Measurements from ENCODE around the gene ZBTB16. TPM values are rescaled to one million over a fixed set of nuclear protein-coding genes. Genes with fewer than 3 reads are reported as not detected.

ZBTB16 gene
- total and polyA plus RNA-seq, 2 of the 13 experiments (the other 11 are each of a cell fraction or from before 2014, with no cell fraction given): not detected

DNA sequence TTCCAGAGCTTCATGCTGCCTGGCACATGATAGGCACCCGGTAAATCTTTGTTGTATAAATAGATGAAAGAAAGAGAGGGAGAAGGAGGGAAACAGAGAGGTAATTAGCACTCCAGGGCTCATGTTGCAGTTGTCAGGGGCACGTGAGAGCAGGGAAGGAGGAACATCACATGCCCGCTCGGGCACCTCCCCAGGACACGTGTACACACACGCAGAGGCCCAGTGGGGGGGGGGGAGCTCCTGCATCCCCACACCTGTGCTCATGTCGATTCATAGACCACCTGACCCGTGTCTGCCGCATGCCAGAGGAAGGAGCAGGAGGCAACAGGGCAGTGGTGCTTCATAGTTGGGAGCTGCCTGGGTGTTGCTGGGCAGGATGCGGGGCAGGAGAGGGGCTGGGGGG lies 199.6 kb downstream of the ZBTB16 start:
- Histone ChIP-seq H3K27me3 (ENCODE audit: control insufficient read depth in 1 of 2, insufficient read depth in 2 of 2, low read length in 2 of 2) (peaks cover 4 to 27% of the 10 kb centered on the region in 2 experiments; a peak in 3 of 5 replicates), H3K4me3 (replicated peaks in 1 of 3; ENCODE audit: insufficient read depth in 1 of 3, low read depth in 2 of 3, low read length in 3 of 3) (no peak overlapping the region), H3K4me2 (ENCODE audit: low read depth, low read length) (no peak overlapping the region), H3K9ac (ENCODE audit: insufficient read depth, low read depth, low read length) (no peak overlapping the region), H3K36me3 (replicated peaks in 1 of 2; ENCODE audit: control insufficient read depth in 1 of 2, insufficient read depth in 2 of 2, low read length in 2 of 2) (no peaks in the 10 kb centered on the region), H3K4me1 (ENCODE audit: insufficient read depth, low read length) (peaks cover 16% of the 10 kb centered on the region), H3K79me2 (ENCODE audit: insufficient read depth, low read length) (no peaks in the 10 kb centered on the region), H3K9me3 (ENCODE audit: low read length) (no peaks in the 10 kb centered on the region), H3K27ac (ENCODE audit: extremely low read length, insufficient read depth, low read length) (no peak overlapping the region), H2AFZ (ENCODE audit: low read length) (no peak overlapping the region), H4K20me1 (ENCODE audit: insufficient read depth, low read length) (no peaks in the 10 kb centered on the region)
- no peak for FAIRE-seq
- ChIA-PET POLR2A (no interaction called here), CTCF (ENCODE audit: low intra/inter-chr PET ratio, low total read pairs) (no interaction called here)
- no TSS peak for BruUV-seq (replicated peaks)
- ATAC-seq: no peak
- no peak for TF ChIP-seq NBN (conservative IDR thresholded peaks at IDR 0.05)
- TF ChIP-seq PHF20 (CRISPR knock-in tag; IDR thresholded peaks at IDR 0.05): no peak
- TF ChIP-seq, protein P1, sequence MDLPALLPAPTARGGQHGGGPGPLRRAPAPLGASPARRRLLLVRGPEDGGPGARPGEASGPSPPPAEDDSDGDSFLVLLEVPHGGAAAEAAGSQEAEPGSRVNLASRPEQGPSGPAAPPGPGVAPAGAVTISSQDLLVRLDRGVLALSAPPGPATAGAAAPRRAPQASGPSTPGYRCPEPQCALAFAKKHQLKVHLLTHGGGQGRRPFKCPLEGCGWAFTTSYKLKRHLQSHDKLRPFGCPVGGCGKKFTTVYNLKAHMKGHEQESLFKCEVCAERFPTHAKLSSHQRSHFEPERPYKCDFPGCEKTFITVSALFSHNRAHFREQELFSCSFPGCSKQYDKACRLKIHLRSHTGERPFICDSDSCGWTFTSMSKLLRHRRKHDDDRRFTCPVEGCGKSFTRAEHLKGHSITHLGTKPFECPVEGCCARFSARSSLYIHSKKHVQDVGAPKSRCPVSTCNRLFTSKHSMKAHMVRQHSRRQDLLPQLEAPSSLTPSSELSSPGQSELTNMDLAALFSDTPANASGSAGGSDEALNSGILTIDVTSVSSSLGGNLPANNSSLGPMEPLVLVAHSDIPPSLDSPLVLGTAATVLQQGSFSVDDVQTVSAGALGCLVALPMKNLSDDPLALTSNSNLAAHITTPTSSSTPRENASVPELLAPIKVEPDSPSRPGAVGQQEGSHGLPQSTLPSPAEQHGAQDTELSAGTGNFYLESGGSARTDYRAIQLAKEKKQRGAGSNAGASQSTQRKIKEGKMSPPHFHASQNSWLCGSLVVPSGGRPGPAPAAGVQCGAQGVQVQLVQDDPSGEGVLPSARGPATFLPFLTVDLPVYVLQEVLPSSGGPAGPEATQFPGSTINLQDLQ (CRISPR knock-in tag; IDR thresholded peaks at IDR 0.05): no peak
- TF ChIP-seq ZNF484 (CRISPR knock-in tag; IDR thresholded peaks at IDR 0.05; ENCODE audit: borderline replicate concordance, low read depth): no peak
- no peak for TF ChIP-seq CENPX (CRISPR knock-in tag; IDR thresholded peaks at IDR 0.05)
- TF ChIP-seq ZNF180 (CRISPR knock-in tag; IDR thresholded peaks at IDR 0.05; ENCODE audit: borderline replicate concordance, low read depth): no peak
- TF ChIP-seq ZNF615 (CRISPR knock-in tag; IDR thresholded peaks at IDR 0.05; ENCODE audit: borderline replicate concordance): no peak
- TF ChIP-seq ZMYM4 (CRISPR knock-in tag; IDR thresholded peaks at IDR 0.05): no peak
- TF ChIP-seq HMG20A (CRISPR knock-in tag; IDR thresholded peaks at IDR 0.05; ENCODE audit: borderline replicate concordance): no peak
- TF ChIP-seq PHF21A (CRISPR knock-in tag; IDR thresholded peaks at IDR 0.05): no peak
- TF ChIP-seq GTF2F1 (IDR thresholded peaks at IDR 0.05; ENCODE audit: low read length): no peak
- intact Hi-C loops (cut with micrococcal nuclease; ENCODE audit: unreplicated experiment) (no loop called here), in situ Hi-C loops (cut with HindIII; ENCODE audit: extremely low pct_ligation_motif_present, low pct_unique_long_range_greater_than_20kb) (loop anchor here (25.0 kb wide), 1 partner anchor 447 kb away; no protein-coding TSS in a partner anchor)
- no peak for DNase-seq (ENCODE audit: low spot score)
- WGBS (ENCODE audit: low lambda C conversion rate): 27% methylated on average over 6 of the region's 10 CpGs

Measured in HepG2 (cell line).